Urinary bladder (tissue), 4 donors: ENCODE measurements around the gene NOC4L. TPM values are rescaled to one million over a fixed set of nuclear protein-coding genes. Genes with fewer than 3 reads are reported as not detected.
"Not testable (repeated sequence)": the region's sequence is repeated elsewhere in the genome, so short reads cannot be mapped to it uniquely, and the experiment has no call there.

ENCODE experiments used
- DNase-seq: peaks from one replicate; pipeline ENCODE4 v3.0.0-alpha.2; 2015; ENCODE audit errors: extremely low spot score
- H3K27ac ChIP-seq: one replicate; pipeline ENCODE4 v1.5.1; 2013; ENCODE audit warnings: low read depth, mild to moderate bottlenecking, moderate library complexity
- H3K36me3 ChIP-seq: one replicate; pipeline ENCODE4 v1.6.1; 2013; ENCODE audit warnings: mild to moderate bottlenecking, moderate library complexity; ENCODE audit not compliant: insufficient read depth
- H3K4me1 ChIP-seq: one replicate; pipeline ENCODE4 v1.6.1; 2013; ENCODE audit warnings: mild to moderate bottlenecking, moderate library complexity; ENCODE audit not compliant: insufficient read depth
- H3K4me3 ChIP-seq: one replicate; pipeline ENCODE4 v1.5.1; 2013; ENCODE audit warnings: low read depth, low read length
- WGBS: extraction: QIAGEN DNeasy Blood & Tissue Kit; methylation state at CpG from one replicate; pipeline ENCODE4 v1.1.7; 2013; 5-methylcytosine and 5-hydroxymethylcytosine counted together
- polyA plus RNA-seq: library from polyadenylated mRNA; stranded (reverse); fragments of 200-250 nt; gene quantifications from one replicate; pipeline ENCODE4 v1.2.3, GENCODE V29; 2013
- total RNA-seq: library from RNA; depleted of rRNA; stranded (reverse); fragments of >200 nt; gene quantifications from one replicate; pipeline ENCODE4 v1.2.3, GENCODE V29; 2014
- donor health status: healthy with polysubstance abuse.
- donor health status: healthy.

Gene NOC4L
- total and polyA plus RNA-seq, 2 donors: 4.3 to 24.4 TPM

- Histone ChIP-seq H3K4me3 (peak overlapping the region; percentile 97), H3K27ac (no peak overlapping the region), H3K36me3 (peaks cover 3% of the 10 kb centered on the region), H3K4me1 (no peaks in the 10 kb centered on the region)
- WGBS: 81% methylated on average over 24 of the region's 24 CpGs
- DNase-seq: no peak
Observed at GRCh38 chr12:132142679-132143335, 1.4 kb upstream of the NOC4L start.

- peaks cover 3% of the 10 kb centered on the region for H3K36me3 ChIP-seq
- peak overlapping the region; percentile 97 for H3K4me3 ChIP-seq
- WGBS: 1% methylated on average over 82 of the region's 82 CpGs
- no peaks in the 10 kb centered on the region for H3K4me1 ChIP-seq
- no peak for DNase-seq
- no peak overlapping the region for H3K27ac ChIP-seq
Observed at GRCh38 chr12:132143336-132144071, 753 bp upstream of the NOC4L start.

- no peaks in the 10 kb centered on the region for H3K4me1 ChIP-seq
- 4% methylated on average over 17 of the region's 17 CpGs for WGBS
- DNase-seq: no peak
- peak overlapping the region; percentile 97 for H3K4me3 ChIP-seq
- H3K27ac ChIP-seq: peak overlapping the region; percentile 44
- peaks cover 3% of the 10 kb centered on the region for H3K36me3 ChIP-seq
Observed at GRCh38 chr12:132144810-132145168, 532 bp downstream of the NOC4L start.

GRCh38 chr12:132145334-132145733 is 1.1 kb downstream of the NOC4L start:
- no peak overlapping the region for H3K27ac ChIP-seq
- no peak overlapping the region for H3K4me3 ChIP-seq
- no peak for DNase-seq
- 76% methylated on average over 7 of the region's 7 CpGs for WGBS
- no peaks in the 10 kb centered on the region for H3K4me1 ChIP-seq
- H3K36me3 ChIP-seq: peaks cover 3% of the 10 kb centered on the region

GRCh38 chr12:132146098-132146497 is 1.8 kb downstream of the NOC4L start:
- DNase-seq: no peak
- H3K36me3 ChIP-seq: peaks cover 3% of the 10 kb centered on the region

GRCh38 chr12:132146772-132147422 is 2.6 kb downstream of the NOC4L start:
- Histone ChIP-seq H3K27ac (no peak overlapping the region), H3K36me3 (no peaks in the 10 kb centered on the region), H3K4me3 (no peak overlapping the region), H3K4me1 (no peaks in the 10 kb centered on the region)
- DNase-seq: no peak
- WGBS: 88% methylated on average over 19 of the region's 19 CpGs

More at GRCh38 chr12:132146098-132146497, 1.8 kb downstream of the NOC4L start:
- Histone ChIP-seq H3K4me1 (no peaks in the 10 kb centered on the region), H3K4me3 (no peak overlapping the region), H3K27ac (no peak overlapping the region)
- WGBS: 95% methylated on average over 24 of the region's 24 CpGs

- WGBS: 92% methylated on average over 38 of the region's 38 CpGs
- no peaks in the 10 kb centered on the region for H3K36me3 ChIP-seq
- no peak overlapping the region for H3K27ac ChIP-seq
- H3K4me3 ChIP-seq: no peak overlapping the region
- no peak for DNase-seq
- no peaks in the 10 kb centered on the region for H3K4me1 ChIP-seq
Observed at GRCh38 chr12:132147423-132148367, 3.4 kb downstream of the NOC4L start.

- no peaks in the 10 kb centered on the region for H3K36me3 ChIP-seq
- H3K4me1 ChIP-seq: no peaks in the 10 kb centered on the region
- DNase-seq: no peak
- no peak overlapping the region for H3K27ac ChIP-seq
- no peak overlapping the region for H3K4me3 ChIP-seq
- WGBS: 93% methylated on average over 35 of the region's 41 CpGs
Observed at GRCh38 chr12:132148368-132149045, 4.2 kb downstream of the NOC4L start.

GRCh38 chr12:132149526-132149925 is 5.3 kb downstream of the NOC4L start:
- not testable (repeated sequence) for H3K4me3 ChIP-seq, H3K36me3 ChIP-seq
- WGBS: 97% methylated on average over 18 of the region's 32 CpGs

GRCh38 chr12:132150780-132151144 is 6.5 kb downstream of the NOC4L start:
- H3K4me3 ChIP-seq: no peak overlapping the region
- H3K36me3 ChIP-seq: no peaks in the 10 kb centered on the region
- WGBS: 83% methylated on average over 6 of the region's 6 CpGs
- H3K27ac ChIP-seq: no peak overlapping the region
- DNase-seq: no peak
- H3K4me1 ChIP-seq: no peaks in the 10 kb centered on the region

More at GRCh38 chr12:132149526-132149925, 5.3 kb downstream of the NOC4L start:
- not testable (repeated sequence) for H3K27ac ChIP-seq, H3K4me1 ChIP-seq, DNase-seq

GRCh38 chr12:132151145-132151765 is 7.0 kb downstream of the NOC4L start:
- Histone ChIP-seq H3K4me1 (no peaks in the 10 kb centered on the region), H3K27ac (no peak overlapping the region), H3K36me3 (peaks cover 2% of the 10 kb centered on the region), H3K4me3 (no peak overlapping the region)
- 94% methylated on average over 36 of the region's 36 CpGs for WGBS
- no peak for DNase-seq

GRCh38 chr12:132151766-132152410 is 7.6 kb downstream of the NOC4L start:
- WGBS: 91% methylated on average over 32 of the region's 32 CpGs
- Histone ChIP-seq H3K27ac (no peak overlapping the region), H3K36me3 (peaks cover 3% of the 10 kb centered on the region), H3K4me1 (no peaks in the 10 kb centered on the region), H3K4me3 (no peak overlapping the region)
- no peak for DNase-seq
